ENCODE measurements around the gene COL1A1. TPM values are rescaled to one million over a fixed set of nuclear protein-coding genes. Genes with fewer than 3 reads are reported as not detected.
A peak's percentile ranks its signal among the peaks of the same experiment; 100 is the strongest.

The COL1A1 gene
- total and polyA plus RNA-seq, 2 of the 13 experiments (the other 11 are each of a cell fraction or from before 2014, with no cell fraction given): 0.05 TPM; not detected in 1

DNA sequence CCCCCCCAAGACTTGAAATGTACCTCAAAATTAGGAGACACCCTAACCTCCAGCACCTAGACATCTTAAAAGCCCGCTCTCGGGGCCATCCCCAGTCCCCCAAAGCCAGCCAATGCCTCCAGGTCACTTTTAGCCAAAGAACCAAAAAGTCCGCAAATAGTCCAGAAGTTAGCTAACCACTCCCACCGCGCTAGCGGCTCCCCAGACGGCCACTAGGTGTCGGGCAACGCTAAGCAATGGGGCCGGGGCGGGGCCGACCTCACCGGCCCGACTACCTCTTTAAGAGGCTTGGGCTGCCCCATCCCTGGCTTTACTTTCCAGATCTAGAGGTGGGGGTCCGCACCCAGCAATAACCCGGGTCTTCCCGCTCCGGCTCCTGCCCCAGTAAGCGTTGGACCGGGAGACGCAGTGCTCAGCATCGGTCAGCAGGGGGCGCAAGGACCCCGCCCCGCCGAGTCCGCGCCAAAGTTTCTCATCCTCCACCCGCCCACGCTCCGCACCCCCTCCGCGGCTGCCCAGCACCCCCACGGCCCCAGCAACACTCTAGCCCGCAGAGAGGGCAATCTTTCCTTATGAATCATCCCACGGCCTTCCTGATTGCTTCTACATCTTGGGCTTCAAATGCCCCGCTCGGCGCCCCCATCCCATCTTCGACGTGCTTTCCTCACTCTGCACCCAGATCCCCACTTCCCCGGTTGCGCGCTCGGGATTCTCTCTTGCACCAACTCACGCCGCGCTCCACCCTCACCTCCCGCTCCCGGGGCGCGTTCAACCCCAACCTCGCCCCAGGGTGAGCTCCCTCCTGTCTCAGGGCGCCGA is 765 bp downstream of the COL1A1 start (continued):
- TF ChIP-seq HIC2 (CRISPR knock-in tag; IDR thresholded peaks at IDR 0.05; ENCODE audit: low read depth): no peak
- TF ChIP-seq TSC22D2 (CRISPR knock-in tag; IDR thresholded peaks at IDR 0.05; ENCODE audit: borderline replicate concordance): peak; percentile 43; the same call in 1 of the 2 replicates
- no peak for TF ChIP-seq ZNF605 (CRISPR knock-in tag; IDR thresholded peaks at IDR 0.05)
- TF ChIP-seq SSRP1 (CRISPR knock-in tag; IDR thresholded peaks at IDR 0.05): no peak
- TF ChIP-seq RFX1 (IDR thresholded peaks at IDR 0.05): no peak
- 0 out of 2 replicates have a peak, but pooled peaks have one; percentile 37 for TF ChIP-seq HIVEP1 (CRISPR knock-in tag; IDR thresholded peaks at IDR 0.05)
- no peak for TF ChIP-seq PAF1 (CRISPR knock-in tag; IDR thresholded peaks at IDR 0.05)
- no peak for TF ChIP-seq ZMYM2 (CRISPR knock-in tag; IDR thresholded peaks at IDR 0.05)
- TF ChIP-seq, protein P1, sequence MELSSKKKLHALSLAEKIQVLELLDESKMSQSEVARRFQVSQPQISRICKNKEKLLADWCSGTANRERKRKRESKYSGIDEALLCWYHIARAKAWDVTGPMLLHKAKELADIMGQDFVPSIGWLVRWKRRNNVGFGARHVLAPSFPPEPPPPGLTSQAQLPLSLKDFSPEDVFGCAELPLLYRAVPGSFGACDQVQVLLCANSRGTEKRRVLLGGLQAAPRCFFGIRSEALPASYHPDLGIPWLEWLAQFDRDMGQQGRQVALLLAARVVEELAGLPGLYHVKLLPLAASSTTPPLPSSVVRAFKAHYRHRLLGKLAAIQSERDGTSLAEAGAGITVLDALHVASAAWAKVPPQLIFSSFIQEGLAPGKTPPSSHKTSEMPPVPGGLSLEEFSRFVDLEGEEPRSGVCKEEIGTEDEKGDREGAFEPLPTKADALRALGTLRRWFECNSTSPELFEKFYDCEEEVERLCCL (CRISPR knock-in tag; IDR thresholded peaks at IDR 0.05; ENCODE audit: borderline replicate concordance): no peak
- no peak for TF ChIP-seq NAIF1 (CRISPR knock-in tag; IDR thresholded peaks at IDR 0.05; ENCODE audit: borderline replicate concordance)
- no peak for TF ChIP-seq CHD2 (IDR thresholded peaks at IDR 0.05; ENCODE audit: low read depth, low read length)
- TF ChIP-seq PCBP2 (optimal IDR thresholded peaks at IDR 0.05; ENCODE audit: low read depth, low read length, poor library complexity, severe bottlenecking): no peak
- TF ChIP-seq ZSCAN25 (CRISPR knock-in tag; IDR thresholded peaks at IDR 0.05): peak; percentile 40; the same call in 1 of the 2 replicates
- TF ChIP-seq GATA4 (IDR thresholded peaks at IDR 0.05; ENCODE audit: borderline replicate concordance, low read depth): no peak
- TF ChIP-seq, protein P2, sequence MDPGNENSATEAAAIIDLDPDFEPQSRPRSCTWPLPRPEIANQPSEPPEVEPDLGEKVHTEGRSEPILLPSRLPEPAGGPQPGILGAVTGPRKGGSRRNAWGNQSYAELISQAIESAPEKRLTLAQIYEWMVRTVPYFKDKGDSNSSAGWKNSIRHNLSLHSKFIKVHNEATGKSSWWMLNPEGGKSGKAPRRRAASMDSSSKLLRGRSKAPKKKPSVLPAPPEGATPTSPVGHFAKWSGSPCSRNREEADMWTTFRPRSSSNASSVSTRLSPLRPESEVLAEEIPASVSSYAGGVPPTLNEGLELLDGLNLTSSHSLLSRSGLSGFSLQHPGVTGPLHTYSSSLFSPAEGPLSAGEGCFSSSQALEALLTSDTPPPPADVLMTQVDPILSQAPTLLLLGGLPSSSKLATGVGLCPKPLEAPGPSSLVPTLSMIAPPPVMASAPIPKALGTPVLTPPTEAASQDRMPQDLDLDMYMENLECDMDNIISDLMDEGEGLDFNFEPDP (CRISPR knock-in tag; conservative IDR thresholded peaks at IDR 0.05): no peak
- peak; percentile 71; the same call in 1 of the 2 replicates for TF ChIP-seq SMC3 (IDR thresholded peaks at IDR 0.05; ENCODE audit: low read length)
- peak; percentile 57 for TF ChIP-seq SKI (IDR thresholded peaks at IDR 0.05; ENCODE audit: partially characterized antibody)
- TF ChIP-seq GABPA (IDR thresholded peaks at IDR 0.05; ENCODE audit: low read depth, low read length): no peak
- TF ChIP-seq GABPA (CRISPR knock-in tag; IDR thresholded peaks at IDR 0.05; ENCODE audit: low read depth): no peak
- TF ChIP-seq ZNF44 (CRISPR knock-in tag; IDR thresholded peaks at IDR 0.05): 0 out of 2 replicates have a peak, but pooled peaks have one; percentile 82
- peak; percentile 91 for TF ChIP-seq KDM3A (CRISPR knock-in tag; IDR thresholded peaks at IDR 0.05; ENCODE audit: low read depth)
- TF ChIP-seq ZSCAN31 (CRISPR knock-in tag; IDR thresholded peaks at IDR 0.05; ENCODE audit: low read depth): peak; percentile 49; the same call in 1 of the 2 replicates
- TF ChIP-seq, protein P3, sequence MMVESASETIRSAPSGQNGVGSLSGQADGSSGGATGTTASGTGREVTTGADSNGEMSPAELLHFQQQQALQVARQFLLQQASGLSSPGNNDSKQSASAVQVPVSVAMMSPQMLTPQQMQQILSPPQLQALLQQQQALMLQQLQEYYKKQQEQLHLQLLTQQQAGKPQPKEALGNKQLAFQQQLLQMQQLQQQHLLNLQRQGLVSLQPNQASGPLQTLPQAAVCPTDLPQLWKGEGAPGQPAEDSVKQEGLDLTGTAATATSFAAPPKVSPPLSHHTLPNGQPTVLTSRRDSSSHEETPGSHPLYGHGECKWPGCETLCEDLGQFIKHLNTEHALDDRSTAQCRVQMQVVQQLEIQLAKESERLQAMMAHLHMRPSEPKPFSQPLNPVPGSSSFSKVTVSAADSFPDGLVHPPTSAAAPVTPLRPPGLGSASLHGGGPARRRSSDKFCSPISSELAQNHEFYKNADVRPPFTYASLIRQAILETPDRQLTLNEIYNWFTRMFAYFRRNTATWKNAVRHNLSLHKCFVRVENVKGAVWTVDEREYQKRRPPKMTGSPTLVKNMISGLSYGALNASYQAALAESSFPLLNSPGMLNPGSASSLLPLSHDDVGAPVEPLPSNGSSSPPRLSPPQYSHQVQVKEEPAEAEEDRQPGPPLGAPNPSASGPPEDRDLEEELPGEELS (CRISPR knock-in tag; IDR thresholded peaks at IDR 0.05): no peak
- no peak for TF ChIP-seq ZBTB21 (CRISPR knock-in tag; IDR thresholded peaks at IDR 0.05)
- peak; percentile 41; the same call in 1 of the 2 replicates for TF ChIP-seq MAX (IDR thresholded peaks at IDR 0.05)
